Smooth muscle cell of the brain vasculature (primary cell): ENCODE measurements around the gene ACYP2.
A peak's percentile ranks its signal among the peaks of the same experiment; 100 is the strongest.
"Not testable (repeated sequence)": the region's sequence is repeated elsewhere in the genome, so short reads cannot be mapped to it uniquely, and the experiment has no call there.

ENCODE experiments used
- DNase-seq: peaks from one replicate; pipeline ENCODE4 v3.0.0-alpha.2; 2012; ENCODE audit warnings: low read depth, low spot score

ACYP2 gene

DNA sequence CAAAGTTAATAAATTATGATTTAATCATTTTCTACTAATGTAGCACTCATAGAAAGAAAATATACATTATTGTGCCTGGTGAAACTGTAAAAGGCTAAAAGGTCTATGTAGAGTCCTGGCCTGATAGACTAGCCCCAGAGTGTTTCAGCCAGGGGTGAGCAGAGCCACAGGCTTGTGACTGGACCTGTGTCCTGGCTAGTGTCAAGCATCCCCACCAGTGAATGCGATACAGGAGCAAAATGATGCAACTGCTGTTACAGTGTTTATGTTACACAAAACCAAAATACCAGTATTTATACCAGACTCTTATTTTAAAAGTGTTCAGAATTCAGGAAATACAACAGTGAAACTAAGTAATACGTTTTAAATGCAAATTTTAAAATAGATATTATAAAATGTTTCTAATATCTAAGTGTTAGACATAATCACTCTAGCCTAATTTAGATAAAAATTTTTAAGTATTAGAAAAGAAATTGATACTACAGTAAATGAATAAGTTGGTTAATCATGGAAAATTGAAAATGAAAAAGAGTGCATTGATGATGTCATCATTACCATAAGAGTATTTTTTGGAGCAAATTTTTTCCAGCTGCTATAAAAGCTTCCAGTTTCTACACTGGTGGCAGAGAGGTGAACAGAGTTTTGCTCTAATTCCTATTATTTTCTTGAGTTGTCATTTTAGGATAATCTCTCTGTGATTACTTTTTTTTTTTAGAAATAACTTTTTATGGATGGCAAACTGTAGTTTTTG, 146.8 kb downstream of the ACYP2 start:
- DNase-seq = no peak

- DNase-seq = not testable (repeated sequence)
Observed at GRCh38 chr2:54265081-54265480, 149.7 kb downstream of the ACYP2 start.

GRCh38 chr2:54267577-54267976, 152.2 kb downstream of the ACYP2 start:
- peak; percentile 56 for DNase-seq

GRCh38 chr2:54271189-54271588, 155.8 kb downstream of the ACYP2 start:
- no peak for DNase-seq

GRCh38 chr2:54271843-54272627, 156.6 kb downstream of the ACYP2 start:
- no peak for DNase-seq

DNA sequence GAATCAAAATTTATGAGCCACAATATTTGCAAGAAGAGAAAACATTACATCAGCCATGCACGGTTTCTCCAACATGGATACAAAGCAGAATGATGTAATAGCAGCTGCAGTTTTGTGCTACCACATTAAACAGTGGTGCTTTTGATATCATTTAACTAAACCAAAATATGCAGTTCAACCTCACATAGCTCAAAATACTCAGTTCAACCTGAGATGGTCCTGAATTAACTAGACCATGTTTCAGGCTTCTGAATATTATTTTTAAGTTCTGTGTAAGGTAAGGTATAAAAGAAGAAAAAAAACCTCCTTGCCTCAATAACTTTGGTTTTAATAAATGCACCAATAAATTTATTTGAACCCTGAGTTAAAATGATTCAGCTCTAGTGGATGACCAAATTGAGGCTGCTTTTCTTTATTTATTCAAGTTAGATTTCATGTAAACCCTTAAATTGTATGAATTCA, 159.4 kb downstream of the ACYP2 start:
- no peak for DNase-seq

GRCh38 chr2:54275541-54275940, 160.1 kb downstream of the ACYP2 start:
- DNase-seq = no peak

- DNase-seq = no peak
Observed at GRCh38 chr2:54279385-54279784, 164.0 kb downstream of the ACYP2 start.

DNA sequence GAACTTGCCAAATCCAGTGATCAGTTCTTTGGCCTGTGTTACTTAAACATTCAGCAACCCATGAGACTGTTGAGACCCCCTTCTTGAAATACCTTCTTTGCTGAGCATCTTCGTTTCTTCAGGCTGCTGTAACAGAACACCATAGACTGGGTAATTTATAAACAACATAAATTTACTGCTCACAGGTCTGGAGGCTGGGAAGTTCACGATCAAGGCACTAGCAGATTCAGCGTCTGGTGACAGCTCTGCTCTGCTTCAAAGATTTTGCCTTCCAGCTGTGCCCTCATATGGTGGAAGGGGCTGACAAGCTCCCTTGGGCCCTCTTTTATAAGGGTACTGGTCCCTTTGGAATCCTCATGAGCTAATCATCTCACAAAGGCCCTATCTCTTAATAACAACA, 169.4 kb downstream of the ACYP2 start:
- DNase-seq = no peak

GRCh38 chr2:54285451-54285850, 170.0 kb downstream of the ACYP2 start:
- no peak for DNase-seq

- DNase-seq = no peak
Observed at GRCh38 chr2:54287532-54287931, 172.1 kb downstream of the ACYP2 start.

DNA sequence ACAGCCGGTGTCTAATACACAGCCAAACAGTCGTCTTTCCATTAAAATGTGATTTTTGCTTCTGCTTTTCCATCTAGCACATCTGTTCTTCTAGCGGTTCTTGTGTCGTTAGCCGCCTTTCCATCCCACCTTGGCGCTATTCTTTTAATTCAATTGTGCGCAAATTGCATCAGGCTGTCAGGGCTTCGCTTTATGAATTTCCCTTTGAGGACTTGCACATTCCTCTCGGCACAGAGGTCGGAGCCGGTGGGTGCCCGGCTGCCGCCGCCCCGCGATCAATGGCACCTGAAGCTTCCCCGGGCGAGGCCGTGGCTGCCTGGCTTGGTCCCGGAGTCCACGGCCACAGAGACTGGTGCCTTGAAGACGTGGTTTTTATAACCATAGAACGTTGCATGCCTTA, 174.5 kb downstream of the ACYP2 start:
- no peak for DNase-seq

DNA sequence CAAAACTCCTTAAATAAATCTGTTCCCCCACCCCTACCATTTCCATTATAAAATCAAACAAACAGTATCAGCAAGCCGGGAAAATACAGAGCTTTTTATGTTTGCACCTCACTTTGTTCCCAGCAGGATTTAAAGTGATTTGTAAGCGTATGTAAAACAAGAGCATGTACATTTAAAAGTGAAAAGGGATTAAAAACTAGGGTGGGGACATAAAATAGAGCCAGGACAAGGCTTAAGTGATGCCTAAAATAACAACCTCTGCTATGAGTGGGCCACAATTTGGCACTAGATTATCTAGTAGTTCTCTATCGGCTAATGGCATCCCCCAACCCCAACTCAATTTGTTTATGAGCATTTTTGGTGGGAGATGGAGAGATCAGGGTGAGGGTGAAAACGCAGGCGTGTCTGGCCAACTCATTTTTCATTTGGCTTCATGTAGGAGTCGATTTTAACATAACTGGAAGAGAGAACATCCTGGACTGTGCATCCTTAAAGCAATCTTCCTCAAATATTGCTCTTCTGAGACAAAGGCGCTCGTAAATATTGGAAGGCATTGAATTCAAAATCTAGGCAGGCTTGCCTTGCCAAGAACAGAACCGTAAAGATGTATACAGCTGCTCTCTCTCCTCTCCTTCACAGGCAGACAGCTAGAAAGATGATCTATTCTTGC, 175.1 kb downstream of the ACYP2 start:
- DNase-seq = no peak

GRCh38 chr2:54294665-54295064, 179.2 kb downstream of the ACYP2 start:
- not testable (repeated sequence) for DNase-seq

GRCh38 chr2:54295911-54296310, 180.5 kb downstream of the ACYP2 start:
- no peak for DNase-seq

- DNase-seq = no peak
Observed at GRCh38 chr2:54298514-54298913, 183.1 kb downstream of the ACYP2 start.

- no peak for DNase-seq
Observed at GRCh38 chr2:54303631-54304030, 188.2 kb downstream of the ACYP2 start.

- no peak for DNase-seq
Observed at GRCh38 chr2:54306556-54306955, 191.1 kb downstream of the ACYP2 start.

DNA sequence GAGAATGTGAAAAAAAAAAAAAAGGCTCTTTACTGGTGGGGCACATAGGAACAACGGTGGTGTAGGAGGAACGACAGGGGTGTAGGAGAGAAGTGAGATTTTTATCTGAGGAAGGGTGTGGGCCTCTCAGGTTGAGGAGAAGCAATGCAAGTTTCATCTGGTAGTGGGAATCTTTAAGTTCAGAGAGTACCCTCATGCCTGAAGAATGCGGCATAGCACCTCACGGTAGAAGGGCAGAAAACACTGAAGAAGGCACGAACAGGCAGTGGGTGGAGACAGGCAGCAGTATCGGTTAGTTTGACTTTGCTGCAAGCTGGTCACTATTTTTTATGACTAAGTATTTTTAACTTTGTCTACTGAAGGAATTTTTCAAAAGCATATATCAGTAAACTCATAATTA, 192.8 kb downstream of the ACYP2 start:
- DNase-seq = no peak

DNA sequence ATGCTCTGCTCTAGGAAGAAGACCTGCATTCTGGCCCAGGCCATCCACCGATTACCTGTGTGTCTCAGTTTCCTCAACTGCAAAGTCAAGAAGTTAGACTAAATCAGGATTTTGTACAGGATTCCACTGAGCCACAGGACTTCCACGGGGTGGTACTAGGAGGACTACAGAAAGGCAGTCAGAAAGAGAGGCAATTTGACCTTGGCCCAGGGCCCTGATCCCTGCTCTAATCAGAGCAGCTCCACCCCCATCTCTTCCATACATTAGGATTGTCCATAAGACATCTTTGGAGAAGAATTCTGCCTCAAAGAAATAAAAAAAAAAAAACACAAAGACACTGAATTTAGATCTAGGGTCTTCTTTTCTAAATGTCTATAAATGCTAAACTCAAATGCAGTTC, 193.4 kb downstream of the ACYP2 start:
- DNase-seq = no peak

- no peak for DNase-seq
Observed at GRCh38 chr2:54310311-54310710, 194.9 kb downstream of the ACYP2 start.

GRCh38 chr2:54310961-54311360, 195.5 kb downstream of the ACYP2 start:
- DNase-seq = no peak
